Measurements from ENCODE around the gene FCHSD2.

GRCh38 chr11:73155102-73155501, 13.0 kb upstream of the FCHSD2 start:
- TF ChIP-seq EZH2 (IDR thresholded peaks at IDR 0.05; ENCODE audit: borderline replicate concordance, insufficient read depth, low read depth, low read length, poor library complexity, severe bottlenecking) (no peak), CTCF (IDR thresholded peaks at IDR 0.05) (no peak)

Data from B cell (primary cell).